ENCODE measurements around the gene CRACR2B. TPM values are rescaled to one million over a fixed set of nuclear protein-coding genes. Genes with fewer than 3 reads are reported as not detected.

CRACR2B gene
- total and polyA plus RNA-seq, 2 donors from 2014 or later: 16.5 to 22.6 TPM

DNA sequence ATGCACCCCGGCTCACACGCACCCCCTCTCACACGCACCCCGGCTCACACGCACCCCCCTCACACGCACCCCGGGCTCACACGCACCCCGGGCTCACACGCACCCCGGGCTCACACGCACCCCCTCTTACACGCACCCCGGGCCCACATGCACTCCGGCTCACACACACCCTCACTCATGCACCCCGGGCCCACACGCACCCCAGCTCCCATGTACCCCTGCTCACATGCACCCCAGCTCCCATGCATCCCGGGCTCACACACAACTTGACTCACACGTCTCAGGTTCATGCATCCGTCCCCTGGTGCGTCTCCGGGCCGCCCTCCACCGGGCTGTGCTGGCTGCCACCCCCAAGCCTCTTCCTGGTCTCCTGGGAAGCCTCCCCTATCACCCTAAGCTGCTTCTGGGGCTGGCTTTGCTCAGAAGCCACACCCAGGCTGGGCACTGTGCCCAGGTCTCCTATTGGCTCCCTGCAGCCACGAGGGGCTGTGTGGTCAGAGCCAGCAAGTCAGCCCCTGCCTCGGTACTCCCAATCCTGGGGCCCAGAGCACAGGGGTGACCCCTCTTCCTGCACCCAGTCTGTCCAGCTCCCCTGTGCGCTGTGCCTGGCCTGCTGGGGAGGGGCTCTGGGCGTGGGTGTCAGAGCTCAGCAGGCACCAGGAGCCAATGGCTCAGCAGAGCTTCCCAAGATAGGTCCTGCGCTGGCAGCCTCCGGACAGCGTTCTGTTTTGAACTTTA, 31.8 kb downstream of the CRACR2B start:
- Histone ChIP-seq H3K27ac (ENCODE audit: low read depth in 2 of 2, low read length in 2 of 2) (no peak overlapping the region), H3K9ac (ENCODE audit: low read length in 3 of 3) (no peak overlapping the region), H3K27me3 (ENCODE audit: control insufficient read depth, insufficient read depth, low read length) (no peaks in the 10 kb centered on the region), H3K9me3 (ENCODE audit: control insufficient read depth in 2 of 3, insufficient read depth in 1 of 3, low read length in 3 of 3) (no peaks in the 10 kb centered on the region), H3K4me3 (ENCODE audit: low read length in 3 of 3) (no peak overlapping the region), H3K4me1 (ENCODE audit: control insufficient read depth in 2 of 3, insufficient read depth in 2 of 3, low read depth in 1 of 3, low read length in 3 of 3) (peaks cover 0 to 32% (median 13%) of the 10 kb centered on the region in 3 donors), H3K36me3 (ENCODE audit: control insufficient read depth in 2 of 3, insufficient read depth in 3 of 3, low read length in 3 of 3) (no peaks in the 10 kb centered on the region)
- peak; percentile 59 to 95 (median 75) for DNase-seq
- intact Hi-C loops (cut with DNase I): loop anchor here (10.0 kb wide), 1 partner anchor 185 kb away; no protein-coding TSS in a partner anchor
- TF ChIP-seq, protein P1, sequence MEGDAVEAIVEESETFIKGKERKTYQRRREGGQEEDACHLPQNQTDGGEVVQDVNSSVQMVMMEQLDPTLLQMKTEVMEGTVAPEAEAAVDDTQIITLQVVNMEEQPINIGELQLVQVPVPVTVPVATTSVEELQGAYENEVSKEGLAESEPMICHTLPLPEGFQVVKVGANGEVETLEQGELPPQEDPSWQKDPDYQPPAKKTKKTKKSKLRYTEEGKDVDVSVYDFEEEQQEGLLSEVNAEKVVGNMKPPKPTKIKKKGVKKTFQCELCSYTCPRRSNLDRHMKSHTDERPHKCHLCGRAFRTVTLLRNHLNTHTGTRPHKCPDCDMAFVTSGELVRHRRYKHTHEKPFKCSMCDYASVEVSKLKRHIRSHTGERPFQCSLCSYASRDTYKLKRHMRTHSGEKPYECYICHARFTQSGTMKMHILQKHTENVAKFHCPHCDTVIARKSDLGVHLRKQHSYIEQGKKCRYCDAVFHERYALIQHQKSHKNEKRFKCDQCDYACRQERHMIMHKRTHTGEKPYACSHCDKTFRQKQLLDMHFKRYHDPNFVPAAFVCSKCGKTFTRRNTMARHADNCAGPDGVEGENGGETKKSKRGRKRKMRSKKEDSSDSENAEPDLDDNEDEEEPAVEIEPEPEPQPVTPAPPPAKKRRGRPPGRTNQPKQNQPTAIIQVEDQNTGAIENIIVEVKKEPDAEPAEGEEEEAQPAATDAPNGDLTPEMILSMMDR (IDR thresholded peaks at IDR 0.05; ENCODE audit: borderline replicate concordance, extremely low read depth, insufficient read depth): no peak
- no peak for FAIRE-seq

DNA sequence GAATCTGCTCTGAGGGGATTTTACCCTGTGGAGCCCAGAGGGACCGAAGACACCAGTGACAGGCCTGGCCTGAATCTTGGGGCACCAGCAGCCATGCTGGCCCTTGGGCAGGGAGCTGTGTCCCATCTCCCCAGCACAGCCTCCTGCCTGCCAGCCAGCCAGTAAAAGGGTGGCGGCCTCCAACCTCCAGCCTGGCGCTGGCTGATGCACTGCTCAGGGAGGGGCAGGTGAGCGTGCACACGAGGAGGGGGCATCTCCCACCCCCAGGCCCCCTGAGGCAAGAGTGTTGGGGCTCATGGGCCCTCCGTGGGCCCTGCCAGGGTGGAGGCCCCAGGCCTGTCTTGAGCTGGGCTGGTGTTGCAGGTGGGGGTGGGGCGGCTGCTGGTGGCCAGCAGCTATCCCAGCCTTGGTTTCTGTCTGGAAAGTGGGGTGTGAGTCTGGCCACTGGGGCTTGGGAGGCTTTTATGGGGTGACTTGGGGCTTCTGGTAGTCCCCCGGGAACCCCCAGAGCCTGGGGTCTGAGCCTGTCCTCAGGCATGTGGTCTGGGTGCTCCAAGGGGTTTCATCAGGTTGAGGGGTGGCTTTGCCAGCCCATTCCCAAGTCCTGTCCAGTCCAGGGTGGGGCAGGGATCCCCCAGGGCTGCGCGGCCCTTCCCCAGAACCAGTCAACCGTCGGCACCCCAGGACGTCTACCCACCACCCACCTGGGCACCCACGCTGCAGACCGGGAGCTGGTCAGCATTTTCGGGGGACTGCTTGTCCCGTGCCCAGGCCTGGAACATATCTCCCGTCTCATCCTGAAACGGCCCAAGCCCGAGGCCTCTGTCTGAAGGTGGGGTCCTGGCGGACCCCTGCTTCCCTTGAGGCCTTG, 32.8 kb downstream of the CRACR2B start:
- Histone ChIP-seq H3K9ac (ENCODE audit: low read length in 3 of 3) (no peak overlapping the region), H3K4me1 (ENCODE audit: control insufficient read depth in 2 of 3, insufficient read depth in 2 of 3, low read depth in 1 of 3, low read length in 3 of 3) (peaks cover 0 to 32% (median 13%) of the 10 kb centered on the region in 3 donors), H3K4me3 (ENCODE audit: low read length in 3 of 3) (no peak overlapping the region), H3K9me3 (ENCODE audit: control insufficient read depth in 2 of 3, insufficient read depth in 1 of 3, low read length in 3 of 3) (no peaks in the 10 kb centered on the region), H3K27ac (ENCODE audit: low read depth in 2 of 2, low read length in 2 of 2) (no peak overlapping the region), H3K27me3 (ENCODE audit: control insufficient read depth, insufficient read depth, low read length) (no peaks in the 10 kb centered on the region), H3K36me3 (ENCODE audit: control insufficient read depth in 2 of 3, insufficient read depth in 3 of 3, low read length in 3 of 3) (no peaks in the 10 kb centered on the region)
- no peak for DNase-seq
- TF ChIP-seq, protein P1 (IDR thresholded peaks at IDR 0.05; ENCODE audit: borderline replicate concordance, extremely low read depth, insufficient read depth): no peak
- intact Hi-C loops (cut with DNase I): no loop called here
- no peak for FAIRE-seq

DNA sequence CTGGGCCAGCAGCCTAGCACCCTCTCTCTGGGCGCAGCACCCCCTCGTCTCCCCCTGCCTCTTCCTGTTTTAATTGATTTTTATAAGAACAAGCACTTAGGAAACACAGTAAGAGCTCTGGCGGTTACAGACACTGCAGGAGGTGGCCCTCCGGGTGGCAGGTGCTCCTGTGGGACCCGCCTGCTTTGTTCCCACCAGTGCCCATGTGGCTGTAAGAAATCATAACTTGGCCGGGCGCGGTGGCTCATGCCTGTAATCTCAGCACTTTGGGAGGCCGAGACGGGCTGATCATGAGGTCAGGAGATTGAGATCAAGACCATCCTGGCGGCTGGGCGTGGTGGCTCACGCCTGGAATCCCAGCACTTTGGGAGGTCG, 33.4 kb downstream of the CRACR2B start:
- no peak overlapping the region for H3K27ac ChIP-seq (ENCODE audit: low read depth in 2 of 2, low read length in 2 of 2)
- DNase-seq: no peak
- intact Hi-C loops (cut with DNase I): no loop called here

More for the DNA sequence above, 33.4 kb downstream of the CRACR2B start:
- no peak overlapping the region for H3K4me3 ChIP-seq (ENCODE audit: low read length in 3 of 3)
- TF ChIP-seq, protein P1 (IDR thresholded peaks at IDR 0.05; ENCODE audit: borderline replicate concordance, extremely low read depth, insufficient read depth): no peak
- H3K9me3 ChIP-seq (ENCODE audit: control insufficient read depth in 2 of 3, insufficient read depth in 1 of 3, low read length in 3 of 3): no peaks in the 10 kb centered on the region
- FAIRE-seq: no peak
- no peaks in the 10 kb centered on the region for H3K27me3 ChIP-seq (ENCODE audit: control insufficient read depth, insufficient read depth, low read length)
- no peaks in the 10 kb centered on the region for H3K36me3 ChIP-seq (ENCODE audit: control insufficient read depth in 2 of 3, insufficient read depth in 3 of 3, low read length in 3 of 3)
- H3K9ac ChIP-seq (ENCODE audit: low read length in 3 of 3): no peak overlapping the region
- peaks cover 0 to 32% (median 13%) of the 10 kb centered on the region in 3 donors for H3K4me1 ChIP-seq (ENCODE audit: control insufficient read depth in 2 of 3, insufficient read depth in 2 of 3, low read depth in 1 of 3, low read length in 3 of 3)

Data from kidney (tissue), 14 donors.